Pancreas (tissue), 10 donors: ENCODE results near the gene DZIP1. TPM values are rescaled to one million over a fixed set of nuclear protein-coding genes. Genes with fewer than 3 reads are reported as not detected.

Source experiments
- ATAC-seq, 4 donors: fragments of 200-7000 bp; cut with Tn5 transposase; one replicate each; pipeline versions ENCODE4 v1.8.0 to v1.9.1; 2020; ENCODE audit warnings: mild to moderate bottlenecking in 4 of 4, moderate library complexity in 4 of 4
- DNase-seq, 6 donors: peaks; one replicate each; pipeline ENCODE4 v3.0.0-alpha.2; 2020
- FAIRE-seq: peaks from 2 replicates; lab custom pipeline; 2012; peaks lifted over from hg19 to GRCh38; lab: Jason Lieb, UNC
- H3K27ac ChIP-seq, 4 donors: fragments of 200-600 bp; sonication (generic); 1 replicate in 3 of 4; 2 replicates in 1 of 4; pipeline versions ENCODE4 v1.5.0 to v1.8.0; 2020
- H3K27me3 ChIP-seq, 4 donors: fragments of 200-600 bp; one replicate each; pipeline ENCODE4 v1.8.0; 2021
- H3K36me3 ChIP-seq, 3 donors: fragments of 200-600 bp; sonication (generic) in 1 of 3; one replicate each; pipeline versions ENCODE4 v1.5.0 to v1.8.0; 2020 to 2021
- H3K4me1 ChIP-seq, 3 donors: fragments of 200-600 bp; one replicate each; pipeline ENCODE4 v1.8.0; 2021
- H3K4me3 ChIP-seq, 4 donors: fragments of 200-600 bp; sonication (generic) in 2 of 4; one replicate each; pipeline versions ENCODE4 v1.5.0 to v1.8.0; 2020 to 2021
- H3K9me3 ChIP-seq, 4 donors: fragments of 200-600 bp; one replicate each; pipeline ENCODE4 v1.8.0; 2021
- CTCF ChIP-seq, 4 donors: fragments of 200-600 bp; sonication (generic) in 3 of 4; IDR thresholded peaks; one replicate each; pipeline versions ENCODE4 v1.5.0 to v1.8.0; 2021; ENCODE audit warnings: antibody characterized with exemption in 4 of 4
- WGBS, 2 donors: extraction: QIAGEN DNeasy Blood & Tissue Kit; methylation state at CpG; one replicate each; pipeline ENCODE4 v1.1.7; 2013; 5-methylcytosine and 5-hydroxymethylcytosine counted together
- intact Hi-C, 3 donors: fragments of 100-400 bp; cut with DNase I; formaldehyde crosslinking; loops; one replicate each; pipeline versions ENCODE4 v1.11.1 to v1.14.2; 2022
- polyA plus RNA-seq, 2 donors: library from polyadenylated mRNA; stranded (reverse); fragments of 200-250 nt; gene quantifications; one replicate each; pipeline ENCODE4 v1.2.3, GENCODE V29; 2013
- total RNA-seq, 6 donors: library from RNA; stranded (reverse); fragmentation: NEBNext Ultra II Directional in 4 of 6; extraction: Animal tissue kit (Norgen Biotek cat#: 25700) in 4 of 6; gene quantifications; one replicate each; pipeline versions ENCODE4 v1.2.1 to v1.2.4, GENCODE V29; 2021 to 2023
- donor health status: healthy with polysubstance abuse.
- donor health status: DM: no; HTN: no; CAD: no; lungs with moderate emphysema.
- donor health status: DM: no; HTN: no; CAD: no.
- donor health status: control.
- donor health status: control.
- donor health status: Bipolar disorder and iron deficiency.
- donor health status: DM: yes; HTN: yes; CAD: no.
- donor health status: DM: no; HTN: no; CAD: no.
- donor health status: DM: no; HTN: no; CAD: no.
- donor health status: DM: yes; HTN: yes; CAD: no.

Gene DZIP1
- total and polyA plus RNA-seq, 8 donors, result 14.5 to 36.5 (median 20.6) TPM

- H3K27me3 ChIP-seq, result no peaks in the 10 kb centered on the region
- no peak for ATAC-seq
- peak overlapping the region in 3 of 4 donors; percentile 92 to 97 (median 95) for H3K4me3 ChIP-seq
- FAIRE-seq, result no peak
- intact Hi-C loops, result no loop called here
- no peak for TF ChIP-seq CTCF (IDR thresholded peaks at IDR 0.05)
- DNase-seq, result no peak
- H3K27ac ChIP-seq, result peak overlapping the region in 1 of 4 donors; percentile 96
- H3K4me1 ChIP-seq, result peaks cover 7 to 56% (median 49%) of the 10 kb centered on the region in 3 donors
- 24 to 38% methylated on average over 4 of the region's 4 CpGs for WGBS, 2 donors
- H3K9me3 ChIP-seq, result no peaks in the 10 kb centered on the region
- H3K36me3 ChIP-seq, result no peaks in the 10 kb centered on the region
Measured at GRCh38 chr13:95678967-95679366, 34.5 kb upstream of the DZIP1 start.

- intact Hi-C loops, result no loop called here
- Histone ChIP-seq H3K36me3 (no peaks in the 10 kb centered on the region), H3K4me1 (peaks cover 7 to 57% (median 47%) of the 10 kb centered on the region in 3 donors), H3K4me3 (peak overlapping the region; percentile 73 to 97 (median 94)), H3K27ac (peak overlapping the region; percentile 96 to 98 (median 96)), H3K27me3 (no peaks in the 10 kb centered on the region), H3K9me3 (no peaks in the 10 kb centered on the region)
- WGBS, 2 donors, result 0 to 1% methylated on average over 30 of the region's 30 CpGs
- FAIRE-seq (no peak), DNase-seq (no peak), ATAC-seq (no peak)
- TF ChIP-seq CTCF (IDR thresholded peaks at IDR 0.05), result no peak
Measured at GRCh38 chr13:95677564-95678266, 33.2 kb upstream of the DZIP1 start.

- WGBS, 2 donors, result 0% methylated on average over 85 to 90 of the region's 90 CpGs
- Histone ChIP-seq H3K9me3 (no peaks in the 10 kb centered on the region), H3K27ac (peak within 1 kb of the TSS; percentile 96 to 98 (median 96)), H3K4me3 (peak within 1 kb of the TSS; percentile 73 to 97 (median 94)), H3K36me3 (no peaks in the 10 kb centered on the region), H3K4me1 (peaks cover 7 to 50% (median 39%) of the 10 kb centered on the region in 3 donors), H3K27me3 (no peaks in the 10 kb centered on the region)
- peak; percentile 71 for FAIRE-seq
- peak; percentile 91 to 97 (median 94) for ATAC-seq
- intact Hi-C loops, result no loop called here
- TF ChIP-seq CTCF (IDR thresholded peaks at IDR 0.05), result no peak
- peak; percentile 98 to 100 (median 99) for DNase-seq
Measured at GRCh38 chr13:95676762-95677563, 32.5 kb upstream of the DZIP1 start, which contains the start of gene DNAJC3. Gene DNAJC3 (plus strand): TSS chr13:95677139. CDS start chr13:95677256, 117 bp downstream.

- intact Hi-C loops, result no loop called here
- peak in 3 of 6 donors; percentile 18 to 42 (median 21) for DNase-seq
- no peak for FAIRE-seq
- Histone ChIP-seq H3K9me3 (no peaks in the 10 kb centered on the region), H3K4me3 (peak overlapping the region; percentile 42 to 97 (median 82)), H3K36me3 (no peaks in the 10 kb centered on the region), H3K27me3 (no peaks in the 10 kb centered on the region), H3K27ac (peak overlapping the region; percentile 96 to 98 (median 96)), H3K4me1 (peaks cover 7 to 44% (median 32%) of the 10 kb centered on the region in 3 donors)
- no peak for TF ChIP-seq CTCF (IDR thresholded peaks at IDR 0.05)
- 0% methylated on average over 32 of the region's 32 CpGs for WGBS, 2 donors
- peak; percentile 8 to 28 (median 18) for ATAC-seq
Measured at GRCh38 chr13:95676105-95676761, 31.7 kb upstream of the DZIP1 start.
